H9 (cell line): ENCODE measurements around the gene LOC128125822.

Source experiments
- DNase-seq: peaks from one replicate; pipeline ENCODE4 v3.0.0-alpha.2; 2017
- H2AFZ ChIP-seq: one replicate; pipeline ENCODE4 v1.6.1; 2013; ENCODE audit warnings: mild to moderate bottlenecking, low read length, control low read depth, moderate library complexity
- H2AK5ac ChIP-seq: 2 replicates; pipeline ENCODE4 v1.6.1; 2013; ENCODE audit warnings: low read length, control low read depth, mixed read lengths; ENCODE audit not compliant: insufficient read length
- H2BK120ac ChIP-seq: one replicate; pipeline ENCODE4 v1.6.1; 2013; ENCODE audit warnings: low read depth, mild to moderate bottlenecking, low read length, control low read depth, inconsistent platforms; ENCODE audit not compliant: poor library complexity, severe bottlenecking
- H2BK12ac ChIP-seq: 2 replicates; pipeline ENCODE4 v1.6.1; 2013; ENCODE audit warnings: low read length, control low read depth, mixed read lengths, low read depth; ENCODE audit not compliant: insufficient read length
- H2BK15ac ChIP-seq: 2 replicates; pipeline ENCODE4 v1.6.1; 2013; ENCODE audit warnings: low read depth, low read length, control low read depth
- H2BK20ac ChIP-seq: one replicate; pipeline ENCODE4 v1.6.1; 2013; ENCODE audit warnings: low read depth, mild to moderate bottlenecking, low read length, control low read depth, inconsistent platforms; ENCODE audit not compliant: poor library complexity, severe bottlenecking
- H2BK5ac ChIP-seq: 2 replicates; pipeline ENCODE4 v1.6.1; 2013; ENCODE audit warnings: low read length, control low read depth, mixed read lengths; ENCODE audit not compliant: insufficient read length
- H3K14ac ChIP-seq: 2 replicates; pipeline ENCODE4 v1.6.1; 2013; ENCODE audit warnings: low read length, control low read depth; ENCODE audit not compliant: insufficient read depth
- H3K18ac ChIP-seq: 2 replicates; pipeline ENCODE4 v1.6.1; 2013; ENCODE audit warnings: low read depth, mild to moderate bottlenecking, mixed read lengths, low read length, control low read depth; ENCODE audit not compliant: insufficient read length
- H3K23ac ChIP-seq: 2 replicates; pipeline ENCODE4 v1.6.1; 2013; ENCODE audit warnings: low read length, control low read depth, mixed read lengths, low read depth; ENCODE audit not compliant: insufficient read length
- H3K23me2 ChIP-seq: 2 replicates; pipeline ENCODE4 v1.6.1; 2013; ENCODE audit warnings: low read depth, mild to moderate bottlenecking, mixed read lengths, low read length, control low read depth; ENCODE audit not compliant: insufficient read length, poor library complexity, severe bottlenecking
- H3K27ac ChIP-seq: 2 replicates; pipeline ENCODE4 v1.5.1; 2013; ENCODE audit warnings: low read length, control low read depth, mixed read lengths, low read depth; ENCODE audit not compliant: insufficient read length
- H3K27me3 ChIP-seq: 2 replicates; pipeline ENCODE4 v1.6.1; 2013; ENCODE audit warnings: low read length, control low read depth, inconsistent platforms; ENCODE audit not compliant: insufficient read depth
- H3K4ac ChIP-seq: 2 replicates; pipeline ENCODE4 v1.6.1; 2013; ENCODE audit warnings: low read depth, mild to moderate bottlenecking, control low read depth, inconsistent platforms, low read length, moderate library complexity
- H3K4me1 ChIP-seq: 2 replicates; pipeline ENCODE4 v1.6.1; 2013; ENCODE audit warnings: low read length, control low read depth, inconsistent platforms; ENCODE audit not compliant: insufficient read depth
- H3K4me2 ChIP-seq: 2 replicates; pipeline ENCODE4 v1.6.1; 2013; ENCODE audit warnings: low read length, control low read depth, mixed read lengths; ENCODE audit not compliant: insufficient read length, insufficient read depth
- H3K56ac ChIP-seq: 2 replicates; pipeline ENCODE4 v1.6.1; 2013; ENCODE audit warnings: low read depth, mild to moderate bottlenecking, mixed read lengths, low read length, control low read depth; ENCODE audit not compliant: insufficient read length
- H3K79me1 ChIP-seq: 2 replicates; pipeline ENCODE4 v1.6.1; 2013; ENCODE audit warnings: low read depth, mild to moderate bottlenecking, moderate library complexity, low read length, control low read depth, inconsistent platforms; ENCODE audit not compliant: insufficient read depth, poor library complexity, severe bottlenecking
- H3K79me2 ChIP-seq: 2 replicates; pipeline ENCODE4 v1.6.1; 2013; ENCODE audit warnings: low read length, control low read depth, inconsistent platforms; ENCODE audit not compliant: insufficient read depth
- H3K9ac ChIP-seq: 2 replicates; pipeline ENCODE4 v1.6.1; 2013; ENCODE audit warnings: low read length, control low read depth, mixed read lengths; ENCODE audit not compliant: insufficient read length; ENCODE audit errors: extremely low read depth
- H3K9me3 ChIP-seq: one replicate; pipeline ENCODE4 v1.6.1; 2013; ENCODE audit warnings: low read depth, low read length, inconsistent platforms; ENCODE audit not compliant: control insufficient read depth
- H3T11ph ChIP-seq: one replicate; pipeline ENCODE4 v1.6.1; 2013; ENCODE audit warnings: mild to moderate bottlenecking, low read length, control low read depth, inconsistent platforms
- H4K20me1 ChIP-seq: one replicate; pipeline ENCODE4 v1.6.1; 2013; ENCODE audit not compliant: control insufficient read depth, insufficient read length, insufficient read depth
- H4K5ac ChIP-seq: 2 replicates; pipeline ENCODE4 v1.6.1; 2013; ENCODE audit warnings: low read depth, mild to moderate bottlenecking, mixed read lengths, low read length, control low read depth; ENCODE audit not compliant: insufficient read length
- H4K8ac ChIP-seq: replicated peaks from 2 replicates; pipeline ENCODE4 v1.6.1; 2013; ENCODE audit warnings: low read length, control low read depth, mixed read lengths, low read depth; ENCODE audit not compliant: insufficient read length
- H4K91ac ChIP-seq: 2 replicates; pipeline ENCODE4 v1.6.1; 2013; ENCODE audit warnings: low read depth, mild to moderate bottlenecking, moderate library complexity, mixed read lengths, low read length, control low read depth; ENCODE audit not compliant: insufficient read length
- H3K27ac Mint-ChIP-seq, 3 experiments: 2 replicates in 2 of 3; 3 replicates in 1 of 3; pipeline ENCODE4 v1.8.0; 2020 to 2021; ENCODE audit warnings: mixed read lengths in 3 of 3, mild to moderate bottlenecking in 1 of 3, moderate library complexity in 1 of 3
- H3K27me3 Mint-ChIP-seq: 2 replicates; pipeline ENCODE4 v1.8.0; 2021; ENCODE audit warnings: low read depth, mild to moderate bottlenecking, moderate library complexity, mixed read lengths
- H3K36me3 Mint-ChIP-seq, 3 experiments: 2 replicates in 2 of 3; 3 replicates in 1 of 3; pipeline ENCODE4 v1.8.0; 2020 to 2021; ENCODE audit warnings: low read depth in 3 of 3, mixed read lengths in 3 of 3; ENCODE audit not compliant: insufficient read depth in 1 of 3
- H3K4me1 Mint-ChIP-seq, 2 experiments: 2 replicates each; pipeline ENCODE4 v1.8.0; 2020; ENCODE audit warnings: mixed read lengths in 2 of 2
- H3K4me3 Mint-ChIP-seq, 2 experiments: 2 replicates in 1 of 2; 3 replicates in 1 of 2; pipeline ENCODE4 v1.8.0; 2020 to 2021; ENCODE audit warnings: mild to moderate bottlenecking in 2 of 2, mixed read lengths in 2 of 2, moderate library complexity in 1 of 2
- H3K9me3 Mint-ChIP-seq, 2 experiments: 2 replicates in 1 of 2; 3 replicates in 1 of 2; pipeline ENCODE4 v1.8.0; 2020; ENCODE audit warnings: mild to moderate bottlenecking in 2 of 2, mixed read lengths in 2 of 2, moderate library complexity in 1 of 2
- CTCF ChIP-seq: fragments of 200-600 bp; sonication (generic); conservative IDR thresholded peaks from 3 replicates; pipeline ENCODE4 v1.8.0; 2021; ENCODE audit warnings: antibody characterized with exemption, mild to moderate bottlenecking
- WGBS: extraction: QIAGEN DNeasy Blood & Tissue Kit; methylation state at CpG from one replicate; pipeline ENCODE4 v1.1.7; 2013; ENCODE audit warnings: missing lambda C conversion rate, low lambda C conversion rate, mixed read lengths; ENCODE audit not compliant: insufficient read length; ENCODE audit errors: extremely low coverage; 5-methylcytosine and 5-hydroxymethylcytosine counted together

LOC128125822 gene

GRCh38 chr6:63592886-63593285 is 20.6 kb downstream of the LOC128125822 start:
- no peak overlapping the region for H3K23ac ChIP-seq

More at GRCh38 chr6:63592886-63593285, 20.6 kb downstream of the LOC128125822 start:
- Histone ChIP-seq H4K5ac (no peak overlapping the region), H3K23me2 (no peaks in the 10 kb centered on the region), H3K18ac (no peak overlapping the region), H3K4me2 (no peak overlapping the region), H3K27me3 (no peaks in the 10 kb centered on the region), H4K91ac (no peak overlapping the region), H3K9ac (no peak overlapping the region), H2BK15ac (no peak overlapping the region), H2BK5ac (no peak overlapping the region), H2BK120ac (no peak overlapping the region), H3K56ac (no peak overlapping the region), H3K79me1 (no peaks in the 10 kb centered on the region), H2BK20ac (no peak overlapping the region), H3K4me1 (peaks cover 3% of the 10 kb centered on the region; the same call in 1 of the 2 replicates), H3K4ac (no peak overlapping the region), H3K9me3 (no peaks in the 10 kb centered on the region), H3K79me2 (no peaks in the 10 kb centered on the region), H3K27ac (no peak overlapping the region), H2AK5ac (no peak overlapping the region), H3K14ac (no peak overlapping the region), H2AFZ (no peak overlapping the region), H4K20me1 (no peaks in the 10 kb centered on the region), H4K8ac (no peak overlapping the region), H2BK12ac (no peak overlapping the region), H3T11ph (no peak overlapping the region)
- Mint-ChIP-seq H3K27me3 (no peaks in the 10 kb centered on the region), H3K27ac (no peak overlapping the region), H3K4me1 (peaks cover 11 to 16% of the 10 kb centered on the region in 2 experiments), H3K36me3 (no peaks in the 10 kb centered on the region), H3K4me3 (no peak overlapping the region), H3K9me3 (no peaks in the 10 kb centered on the region)
- TF ChIP-seq CTCF, result no peak
- DNase-seq, result no peak
- WGBS, result no CpG with 5 or more reads among the region's 7 CpGs
